Brain microvascular endothelial cell (primary cell): Measurements from ENCODE around the gene IL17B.

Experiments used
- DNase-seq: peaks from one replicate; pipeline ENCODE4 v3.0.0-alpha.2; 2020
- H3K27ac ChIP-seq: fragments of 250-450 bp; sonication (Bioruptor Pico); 2 replicates; pipeline ENCODE4 v1.5.1; 2020; ENCODE audit warnings: mild to moderate bottlenecking, moderate library complexity
- H3K27me3 ChIP-seq: fragments of 250-450 bp; sonication (Bioruptor Pico); replicated peaks from 2 replicates; pipeline ENCODE4 v1.5.1; 2020; ENCODE audit warnings: mild to moderate bottlenecking
- H3K36me3 ChIP-seq: fragments of 250-450 bp; sonication (Bioruptor Pico); replicated peaks from 2 replicates; pipeline ENCODE4 v1.5.1; 2020; ENCODE audit warnings: mild to moderate bottlenecking
- H3K4me3 ChIP-seq: 2 replicates; pipeline ENCODE4 v1.5.1; 2011; ENCODE audit warnings: low read depth, mild to moderate bottlenecking, control low read depth, low read length, moderate library complexity
- CTCF ChIP-seq: IDR thresholded peaks from 2 replicates; pipeline ENCODE4 v1.5.1; 2011; ENCODE audit warnings: low read depth, mild to moderate bottlenecking, moderate library complexity, low read length, control low read depth, inconsistent platforms; ENCODE audit errors: missing control alignments
- in situ Hi-C: cut with HindIII; loops from 2 replicates; pipeline ENCODE4 v1.10.0; 2017; ENCODE audit warnings: low sequenced_read_pairs, low pct_ligation_motif_present

IL17B gene

GRCh38 chr5:149341876-149342275, 37.2 kb downstream of the IL17B start:
- TF ChIP-seq CTCF: no peak
- no peaks in the 10 kb centered on the region for H3K36me3 ChIP-seq
- H3K4me3 ChIP-seq: no peak overlapping the region
- no peak for DNase-seq
- in situ Hi-C loops: no loop called here
- no peak overlapping the region for H3K27ac ChIP-seq
- H3K27me3 ChIP-seq: no peaks in the 10 kb centered on the region

GRCh38 chr5:149340920-149341319, 38.2 kb downstream of the IL17B start:
- H3K27me3 ChIP-seq: no peaks in the 10 kb centered on the region
- no peak overlapping the region for H3K27ac ChIP-seq
- H3K4me3 ChIP-seq: no peak overlapping the region
- no peak for TF ChIP-seq CTCF
- in situ Hi-C loops: no loop called here
- H3K36me3 ChIP-seq: no peaks in the 10 kb centered on the region
- DNase-seq: no peak

- no peaks in the 10 kb centered on the region for H3K27me3 ChIP-seq
- no peak for DNase-seq
- H3K4me3 ChIP-seq: no peak overlapping the region
- no peaks in the 10 kb centered on the region for H3K36me3 ChIP-seq
- in situ Hi-C loops: no loop called here
- no peak for TF ChIP-seq CTCF
- H3K27ac ChIP-seq: no peak overlapping the region
Observed at GRCh38 chr5:149338364-149338763, 40.7 kb downstream of the IL17B start.

GRCh38 chr5:149337736-149338135, 41.4 kb downstream of the IL17B start:
- H3K4me3 ChIP-seq: no peak overlapping the region
- DNase-seq: no peak
- in situ Hi-C loops: no loop called here
- H3K27ac ChIP-seq: no peak overlapping the region
- no peak for TF ChIP-seq CTCF
- no peaks in the 10 kb centered on the region for H3K27me3 ChIP-seq
- no peaks in the 10 kb centered on the region for H3K36me3 ChIP-seq

- in situ Hi-C loops: no loop called here
- TF ChIP-seq CTCF: no peak
- no peaks in the 10 kb centered on the region for H3K36me3 ChIP-seq
Observed at GRCh38 chr5:149333711-149334443, 45.2 kb downstream of the IL17B start.

GRCh38 chr5:149328177-149328576, 50.9 kb downstream of the IL17B start:
- DNase-seq: no peak
- no peaks in the 10 kb centered on the region for H3K36me3 ChIP-seq
- in situ Hi-C loops: no loop called here
- no peak overlapping the region for H3K27ac ChIP-seq
- H3K27me3 ChIP-seq: no peaks in the 10 kb centered on the region
- TF ChIP-seq CTCF: no peak
- H3K4me3 ChIP-seq: no peak overlapping the region

More at GRCh38 chr5:149333711-149334443, 45.2 kb downstream of the IL17B start:
- no peaks in the 10 kb centered on the region for H3K27me3 ChIP-seq
- no peak overlapping the region for H3K27ac ChIP-seq
- DNase-seq: no peak
- H3K4me3 ChIP-seq: no peak overlapping the region
